ENCODE data around the gene FAM210A.

FAM210A gene

DNA sequence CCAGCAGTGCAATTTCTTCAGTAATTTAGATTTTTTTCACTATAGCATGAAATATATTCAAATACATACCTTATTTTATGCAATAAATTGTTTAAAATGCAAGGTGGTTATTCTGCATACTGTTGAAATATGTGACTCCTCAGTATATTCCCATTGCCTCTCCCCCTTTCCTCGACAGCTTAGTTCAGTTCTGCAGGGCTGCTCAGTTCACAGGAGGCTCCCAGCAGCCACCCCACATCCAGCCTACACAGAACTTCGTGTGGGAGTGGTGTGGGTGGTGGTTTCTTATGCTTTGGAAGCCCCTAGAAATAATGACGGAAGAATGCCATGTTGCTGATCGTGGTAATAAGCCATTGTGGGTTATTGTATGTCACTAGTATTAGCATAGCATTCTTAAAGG is 79.7 kb downstream of the FAM210A start:
- DNase-seq (ENCODE audit: low read depth, low spot score), result no peak

DNA sequence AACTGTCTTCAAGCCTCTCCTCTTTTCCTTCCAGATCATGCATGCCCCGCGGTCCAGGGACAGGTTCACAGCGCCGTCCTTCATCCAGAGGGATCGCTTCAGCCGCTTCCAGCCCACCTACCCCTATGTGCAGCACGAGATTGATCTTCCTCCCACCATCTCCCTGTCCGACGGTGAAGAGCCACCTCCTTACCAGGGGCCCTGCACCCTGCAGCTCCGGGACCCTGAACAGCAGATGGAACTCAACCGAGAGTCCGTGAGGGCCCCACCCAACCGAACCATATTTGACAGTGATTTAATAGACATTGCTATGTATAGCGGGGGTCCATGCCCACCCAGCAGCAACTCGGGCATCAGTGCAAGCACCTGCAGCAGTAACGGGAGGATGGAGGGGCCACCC is 81.3 kb downstream of the FAM210A start:
- DNase-seq (ENCODE audit: low read depth, low spot score), result no peak

DNA sequence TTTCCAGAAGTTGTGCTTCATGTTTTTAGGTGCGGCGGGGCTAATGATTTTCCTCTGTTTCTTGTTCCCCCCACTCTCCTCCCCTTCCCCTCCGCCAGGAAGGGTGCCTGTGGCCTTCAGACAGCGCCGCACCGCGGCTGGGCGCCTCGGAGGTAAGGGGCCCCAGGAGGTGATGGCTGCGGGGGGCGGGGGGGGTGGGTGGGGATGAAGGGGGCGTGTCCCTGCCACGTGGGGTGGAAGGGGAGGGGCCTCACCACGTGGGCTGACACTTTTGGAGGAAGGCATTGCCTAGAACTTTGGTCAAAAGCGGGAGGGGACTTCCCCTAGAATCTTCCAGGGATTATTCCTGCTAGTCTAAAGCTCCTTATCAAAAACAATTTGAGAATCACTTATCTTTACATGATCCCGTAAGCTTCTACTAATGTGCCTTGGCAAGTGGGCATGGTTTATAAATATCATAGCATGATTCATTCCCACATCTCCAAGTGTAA is 83.1 kb downstream of the FAM210A start:
- no peak for DNase-seq (ENCODE audit: low read depth, low spot score)

DNA sequence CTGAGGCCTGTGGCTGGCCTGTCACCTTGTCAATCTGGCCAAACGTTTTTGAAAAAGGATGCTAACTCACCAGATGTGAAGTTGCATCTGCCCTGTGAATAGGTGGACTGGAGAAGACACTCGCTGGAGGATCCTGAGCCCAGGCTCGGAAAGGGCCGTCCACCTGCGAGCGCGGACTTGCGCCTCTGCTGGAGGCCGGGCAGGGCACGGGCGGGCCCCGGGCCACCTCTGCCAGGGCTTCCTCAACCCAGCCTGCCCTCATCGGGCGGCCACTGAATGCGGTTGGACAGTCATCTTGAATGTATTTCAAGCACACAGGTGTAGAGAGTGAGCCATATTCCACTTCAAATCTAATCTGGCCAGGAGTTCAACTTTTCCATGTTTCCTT is 83.9 kb downstream of the FAM210A start:
- DNase-seq (ENCODE audit: low read depth, low spot score), result no peak

DNA sequence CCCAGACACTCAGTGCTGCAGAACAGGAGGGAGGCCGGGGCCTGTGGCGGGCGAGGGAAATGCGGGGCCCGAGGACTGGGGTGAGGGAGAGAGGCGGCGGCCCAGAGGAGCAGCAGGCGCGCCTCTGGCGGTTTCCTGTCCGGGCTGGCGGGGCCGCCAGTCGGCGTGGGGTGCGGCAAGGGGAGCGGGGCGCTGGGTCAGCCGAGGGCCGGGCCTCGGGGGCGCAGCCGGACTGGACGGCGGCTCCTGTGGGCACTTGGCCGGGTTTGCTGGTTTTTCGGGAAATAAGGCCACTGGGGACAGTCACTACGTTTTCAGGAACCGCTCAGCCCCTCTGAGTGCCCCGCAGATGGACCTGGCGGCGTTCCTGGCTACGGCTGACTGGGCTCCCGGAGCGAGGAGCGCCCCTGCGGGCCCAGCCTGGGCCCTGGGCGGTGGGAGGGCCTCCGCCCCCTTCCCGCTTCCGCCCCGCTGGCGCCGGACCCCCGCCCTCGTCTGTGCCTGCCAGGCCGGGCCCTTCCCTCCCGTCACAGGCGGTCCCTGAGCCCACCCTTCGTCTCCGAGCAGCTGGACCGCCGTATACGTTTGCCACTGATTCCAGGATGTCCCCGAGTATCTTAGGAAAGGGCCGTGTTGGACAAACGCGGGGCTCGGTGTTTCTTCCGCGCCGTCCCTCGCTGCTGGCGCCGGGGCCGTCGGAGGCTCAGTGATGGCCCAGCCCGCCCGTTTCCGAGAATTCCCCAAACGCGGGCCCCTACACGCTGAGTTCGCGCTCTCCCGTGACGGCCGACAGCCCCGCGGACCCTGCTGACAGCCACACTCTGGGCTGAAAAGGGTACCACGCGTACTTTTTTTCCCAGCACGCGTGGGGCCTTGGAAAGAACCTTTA is 84.6 kb downstream of the FAM210A start:
- peak; percentile 36 for DNase-seq (ENCODE audit: low read depth, low spot score)

DNA sequence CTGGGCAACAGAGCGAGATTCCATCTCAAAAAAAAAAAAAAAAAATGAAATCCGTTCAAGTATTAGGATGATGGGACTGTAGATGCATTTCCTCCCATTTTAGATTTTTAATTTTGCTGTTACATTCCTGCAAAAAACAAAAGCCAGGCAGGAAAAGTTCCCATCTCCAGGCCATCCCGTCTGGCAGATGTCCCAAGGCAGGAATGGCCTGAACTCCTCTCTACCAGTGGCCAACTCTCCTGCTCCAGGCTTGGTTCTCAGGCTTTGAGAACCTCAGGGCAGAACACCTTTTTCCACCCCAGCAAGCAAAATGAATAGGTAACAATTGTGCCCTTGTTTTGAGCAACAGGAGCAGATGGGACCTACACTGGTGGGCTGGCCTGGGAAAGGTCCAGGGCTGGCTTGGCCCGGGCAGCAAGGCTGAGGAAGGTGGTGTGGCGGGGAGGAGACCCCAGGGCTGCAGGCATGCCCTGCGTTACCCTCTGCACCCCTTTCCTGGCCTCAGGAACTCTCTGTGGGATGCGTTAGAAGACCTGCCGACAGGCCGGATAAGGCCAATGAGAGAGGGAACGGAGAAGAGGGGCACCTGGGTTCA is 86.0 kb downstream of the FAM210A start:
- DNase-seq (ENCODE audit: low read depth, low spot score), result no peak

DNA sequence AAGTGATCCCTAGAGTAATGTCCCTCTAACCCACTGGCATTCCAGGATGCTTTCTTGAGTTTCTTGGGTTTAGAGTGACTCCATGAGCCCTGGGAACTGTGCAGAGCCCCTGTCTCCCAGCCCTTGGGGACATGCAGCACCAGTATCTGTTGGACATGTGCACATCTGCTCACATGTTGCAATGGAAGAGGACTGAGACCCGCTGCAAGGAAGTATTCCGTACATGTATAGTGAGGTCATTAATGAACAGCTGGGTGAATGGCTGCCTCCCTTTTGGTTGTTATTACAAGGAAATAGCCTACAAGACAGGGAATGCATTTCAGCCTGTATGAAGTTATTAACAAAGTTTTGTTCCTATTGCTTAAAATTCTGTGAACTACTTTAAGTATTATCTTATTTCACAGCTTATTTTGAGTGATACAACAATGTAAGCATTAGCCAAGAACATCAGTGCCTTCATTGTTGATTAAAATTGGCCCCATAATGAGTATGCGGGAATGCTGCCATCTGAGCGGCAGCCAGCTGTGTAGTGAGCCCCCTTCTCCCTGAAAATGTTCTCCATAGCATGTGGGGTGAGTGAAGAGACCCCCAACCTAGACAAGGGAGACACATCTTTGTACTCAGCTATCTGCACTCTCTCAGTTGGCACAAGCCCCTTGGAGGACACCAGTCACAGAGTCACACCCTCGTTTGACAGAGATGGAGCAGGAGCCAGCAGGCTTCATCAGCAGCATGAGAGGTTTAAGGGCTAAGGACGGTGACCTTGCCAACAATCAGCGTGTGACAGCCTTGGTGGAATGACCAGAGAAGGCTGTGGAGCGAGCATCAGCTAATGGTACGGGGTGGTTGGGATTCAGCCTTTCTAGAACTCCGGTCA is 87.4 kb downstream of the FAM210A start:
- DNase-seq (ENCODE audit: low read depth, low spot score), result no peak

DNA sequence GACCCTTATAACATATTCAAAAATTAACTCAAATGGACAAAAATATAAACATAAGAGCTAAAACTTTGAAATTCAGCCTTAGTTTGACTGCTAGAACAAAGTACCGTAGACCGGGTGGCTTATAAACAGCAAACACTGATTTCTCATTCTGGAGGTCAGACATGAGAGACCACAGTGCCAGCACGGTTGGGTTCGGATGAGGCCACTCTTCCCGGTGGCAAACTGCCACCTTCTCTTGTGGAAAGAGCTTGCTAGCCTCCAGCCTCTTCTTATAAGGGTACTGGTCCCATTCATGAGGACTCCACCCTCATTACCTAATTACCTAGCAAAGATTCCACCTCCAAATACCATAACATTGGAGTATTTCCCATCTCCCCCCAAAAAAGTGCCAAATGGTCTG is 91.3 kb downstream of the FAM210A start:
- no peak for DNase-seq (ENCODE audit: low read depth, low spot score)

DNA sequence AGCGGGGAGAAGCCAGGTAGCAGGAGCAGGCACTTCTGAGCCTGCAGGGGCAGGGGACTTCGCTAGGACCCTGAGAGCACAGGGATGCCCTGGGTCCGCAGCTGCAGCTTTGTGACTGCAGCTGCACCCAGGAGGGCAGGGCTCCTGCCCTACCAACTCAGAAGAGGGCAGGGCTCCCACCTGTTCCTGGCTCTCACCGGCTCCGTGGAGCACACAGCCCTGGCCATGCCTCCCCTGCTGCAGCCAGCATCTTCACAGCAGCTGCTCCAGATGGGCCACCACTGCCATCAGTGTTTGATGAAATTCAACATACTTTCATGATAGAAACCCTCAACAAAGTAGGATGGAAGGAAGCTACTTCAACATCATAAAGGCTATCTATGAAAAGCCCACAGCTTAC is 92.7 kb downstream of the FAM210A start:
- no peak for DNase-seq (ENCODE audit: low read depth, low spot score)

DNA sequence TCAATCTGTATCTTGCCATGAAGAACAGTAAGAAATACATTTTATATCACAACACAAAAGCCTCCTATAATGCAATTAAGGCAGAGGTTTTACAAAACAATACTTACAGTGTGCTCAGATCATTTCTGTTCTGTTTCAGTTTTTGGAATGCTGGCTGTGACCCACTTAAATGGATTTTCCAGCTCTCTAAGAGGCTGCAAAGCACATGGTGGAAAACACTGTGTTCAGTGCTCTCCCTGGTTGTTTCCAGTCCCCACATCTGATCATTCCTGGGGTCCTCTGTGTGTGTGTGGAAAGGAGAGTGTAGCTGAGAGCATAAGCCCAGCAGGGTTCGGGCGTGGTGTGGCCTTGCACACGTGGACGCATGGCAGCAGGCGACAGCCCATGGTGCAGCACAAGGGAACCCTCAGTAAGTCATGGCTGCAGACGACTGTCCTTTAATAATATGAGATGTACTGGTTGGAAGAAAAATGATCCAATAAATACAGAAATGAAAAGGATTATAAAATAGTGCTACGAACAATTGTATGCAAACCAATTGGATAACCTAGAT is 95.6 kb downstream of the FAM210A start:
- no peak for DNase-seq (ENCODE audit: low read depth, low spot score)

DNA sequence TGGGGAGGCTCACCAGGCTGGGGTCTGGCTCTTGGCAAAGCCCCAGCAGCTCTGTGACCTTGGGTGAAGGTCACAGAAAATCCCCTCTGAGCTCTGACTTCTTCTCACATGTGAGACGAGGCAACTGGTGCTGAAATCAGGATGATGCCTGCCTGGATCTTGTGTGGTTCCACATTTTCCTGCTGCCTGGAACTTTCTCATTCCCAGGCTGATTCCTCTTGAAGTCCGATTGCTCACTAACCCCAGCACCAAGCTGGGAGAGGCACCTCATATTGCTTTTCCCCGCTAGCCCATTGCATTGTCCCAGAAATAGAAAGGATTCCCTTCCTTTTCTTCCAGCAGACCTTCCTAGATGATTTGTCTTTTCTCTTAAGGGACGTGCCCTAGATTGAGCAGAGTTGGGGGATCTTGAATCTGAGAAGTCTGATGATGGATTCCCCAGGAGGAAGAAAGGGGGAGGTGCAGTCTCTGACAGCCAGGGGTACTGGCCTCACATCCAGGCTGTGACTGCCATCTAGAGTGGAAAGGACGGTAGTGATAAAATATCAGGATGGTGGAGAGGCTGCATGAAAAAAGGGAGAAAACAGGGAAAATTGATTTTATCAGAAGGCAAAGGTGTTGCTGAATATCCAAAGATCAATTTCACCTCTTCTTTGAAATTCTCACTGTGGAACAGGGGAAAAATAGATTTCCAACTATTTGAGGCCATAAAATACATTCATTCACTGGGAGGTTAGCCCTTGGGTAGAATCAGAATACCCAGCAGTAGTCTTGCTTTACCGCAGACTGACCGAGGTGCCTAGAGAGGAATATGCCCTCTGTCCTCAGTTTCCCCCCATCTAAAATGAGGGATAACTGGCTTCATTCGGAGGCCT is 96.3 kb downstream of the FAM210A start:
- DNase-seq (ENCODE audit: low read depth, low spot score), result peak; percentile 60

DNA sequence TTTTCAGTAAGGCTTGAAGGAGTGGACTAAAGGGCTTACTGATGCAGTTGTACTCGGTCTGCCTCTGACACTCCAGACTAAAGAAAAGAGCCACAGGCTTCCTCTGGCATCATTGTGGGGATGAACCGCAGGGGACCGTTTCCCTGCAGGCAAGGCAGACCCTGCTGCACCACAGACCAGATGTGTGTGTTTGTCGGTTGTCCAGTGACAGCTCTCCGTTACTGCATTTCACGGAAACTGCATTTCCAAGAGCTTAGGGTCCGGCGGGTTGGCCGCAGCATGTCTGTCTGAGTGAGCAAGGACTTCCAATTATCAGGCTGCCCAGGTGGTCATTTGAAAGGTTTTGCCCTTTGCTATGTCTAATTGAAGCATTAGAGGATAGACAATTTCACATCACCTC is 98.1 kb downstream of the FAM210A start:
- DNase-seq (ENCODE audit: low read depth, low spot score), result peak; percentile 23

DNA sequence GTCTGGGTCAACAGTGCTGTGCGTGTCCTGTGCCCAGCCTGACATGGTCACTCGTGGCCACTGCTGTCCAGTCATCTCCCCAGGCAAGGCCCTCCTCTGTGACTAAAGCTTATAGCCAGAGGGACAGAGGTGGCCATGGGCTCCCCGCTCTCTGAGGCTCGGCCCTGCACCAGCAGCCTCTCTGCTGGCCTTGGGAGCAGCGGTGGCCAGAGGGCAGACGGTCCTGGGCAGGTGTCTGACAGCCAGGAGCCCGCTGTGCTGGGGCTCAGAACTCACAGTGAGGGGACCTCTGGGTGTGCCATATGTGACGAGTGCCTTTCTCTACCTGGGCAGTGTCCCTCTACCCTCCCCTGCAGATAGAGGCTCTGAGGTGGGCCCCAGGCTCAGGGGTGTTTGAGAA is 98.7 kb downstream of the FAM210A start:
- no peak for DNase-seq (ENCODE audit: low read depth, low spot score)

DNA sequence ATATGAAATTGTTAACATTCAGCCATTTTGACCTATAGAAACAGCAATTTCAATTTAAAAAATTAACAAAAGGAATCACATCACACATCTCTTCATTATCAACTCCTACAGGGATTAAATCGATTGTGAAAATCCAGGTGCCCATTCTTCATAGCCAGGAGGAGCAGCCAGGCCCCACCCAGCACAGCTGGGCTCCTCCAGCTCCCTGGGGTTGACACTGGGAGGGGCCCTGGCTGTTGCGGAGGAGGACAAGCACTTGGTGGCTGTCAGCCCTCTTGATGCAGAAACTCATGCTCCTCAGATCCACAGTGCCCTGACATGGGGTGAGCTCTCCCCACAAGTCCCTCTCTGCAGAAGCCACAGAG is 99.8 kb downstream of the FAM210A start:
- DNase-seq (ENCODE audit: low read depth, low spot score), result no peak

DNA sequence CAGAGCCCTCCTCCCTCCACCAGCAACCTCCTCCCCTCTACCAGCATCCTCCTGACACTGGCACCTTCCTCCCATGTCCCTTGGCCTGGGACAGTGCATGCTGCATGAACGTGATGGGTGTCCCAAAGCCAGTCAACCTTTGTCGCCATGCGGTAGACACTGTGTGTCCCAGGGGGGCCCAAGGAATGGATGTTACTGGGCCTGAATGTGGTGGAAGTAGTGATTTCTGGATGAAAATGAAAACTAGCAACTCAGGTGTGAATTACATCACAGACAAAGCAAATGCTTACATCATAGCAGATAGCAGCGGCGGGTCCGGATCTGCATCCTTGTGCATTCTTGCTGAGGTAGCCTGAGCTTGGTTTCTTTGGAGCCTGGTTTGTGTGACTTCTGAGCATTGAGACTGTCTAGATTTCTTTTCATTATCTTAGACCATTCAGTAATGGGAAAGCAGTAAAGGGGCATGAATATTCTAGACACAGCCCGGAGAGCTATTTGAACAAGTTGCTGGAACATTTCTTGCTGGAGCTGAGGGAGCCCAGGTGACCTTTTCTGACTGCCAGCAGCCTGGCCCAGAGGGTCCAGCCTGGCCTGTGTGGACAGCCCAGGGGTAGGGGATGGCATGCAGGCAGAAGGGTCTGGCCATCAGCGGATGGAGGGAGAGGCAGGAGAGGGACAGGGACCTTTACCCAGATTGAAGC is 100.4 kb downstream of the FAM210A start:
- DNase-seq (ENCODE audit: low read depth, low spot score), result no peak

DNA sequence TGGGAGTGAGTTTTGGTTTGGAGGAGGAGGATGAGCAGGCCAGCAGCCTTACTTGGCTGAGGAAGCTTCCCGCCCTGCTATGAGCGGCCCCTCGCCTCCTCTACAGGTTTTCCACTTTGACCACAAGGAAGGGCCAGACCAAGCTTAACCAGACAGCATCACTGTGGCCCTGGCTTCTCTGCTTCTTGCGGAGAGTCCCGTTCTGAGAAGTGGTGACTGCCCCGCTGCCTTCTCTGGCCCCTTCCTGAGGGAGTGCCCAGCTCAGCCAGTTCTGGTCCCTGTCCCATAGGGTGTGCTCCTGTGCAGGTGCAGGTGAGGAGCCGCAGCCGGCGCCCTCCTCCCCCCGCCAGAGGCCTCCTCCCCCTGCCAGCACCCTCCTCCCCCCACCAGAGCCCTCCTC is 101.0 kb downstream of the FAM210A start:
- DNase-seq (ENCODE audit: low read depth, low spot score), result no peak

DNA sequence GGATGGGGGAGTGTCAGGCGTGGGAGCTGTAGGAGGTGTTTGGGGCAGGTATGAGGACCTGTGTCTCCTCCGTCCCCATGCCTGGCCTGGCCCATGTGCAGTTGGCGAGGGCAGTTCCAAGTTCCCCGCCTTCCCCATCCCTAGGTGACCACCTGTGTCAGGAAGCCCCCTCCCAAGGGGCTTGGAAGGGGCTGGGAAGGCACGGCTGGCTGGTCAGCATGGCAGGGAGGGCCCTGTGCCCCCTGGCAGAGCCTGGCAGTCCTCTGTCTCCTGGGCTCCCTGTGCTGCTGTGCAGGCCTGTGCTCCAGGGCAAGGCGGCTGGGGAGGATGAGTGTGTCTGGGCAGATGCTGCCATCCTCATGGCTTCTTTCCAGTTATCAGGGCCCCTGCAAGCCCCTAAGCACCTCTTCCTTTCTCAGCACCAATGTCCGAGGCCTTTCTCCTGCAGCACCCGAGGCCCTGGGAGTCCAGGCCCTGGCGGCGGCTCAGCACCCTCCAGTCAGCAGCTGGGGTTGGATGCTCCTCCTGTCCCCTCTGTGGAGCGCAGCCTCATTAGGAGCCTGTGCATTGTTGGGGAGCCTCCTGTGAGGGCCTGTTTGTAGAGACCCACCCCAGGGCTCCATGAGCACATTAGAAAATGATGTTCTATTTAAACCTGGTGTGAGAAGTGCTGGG is 101.7 kb downstream of the FAM210A start:
- DNase-seq (ENCODE audit: low read depth, low spot score), result no peak

DNA sequence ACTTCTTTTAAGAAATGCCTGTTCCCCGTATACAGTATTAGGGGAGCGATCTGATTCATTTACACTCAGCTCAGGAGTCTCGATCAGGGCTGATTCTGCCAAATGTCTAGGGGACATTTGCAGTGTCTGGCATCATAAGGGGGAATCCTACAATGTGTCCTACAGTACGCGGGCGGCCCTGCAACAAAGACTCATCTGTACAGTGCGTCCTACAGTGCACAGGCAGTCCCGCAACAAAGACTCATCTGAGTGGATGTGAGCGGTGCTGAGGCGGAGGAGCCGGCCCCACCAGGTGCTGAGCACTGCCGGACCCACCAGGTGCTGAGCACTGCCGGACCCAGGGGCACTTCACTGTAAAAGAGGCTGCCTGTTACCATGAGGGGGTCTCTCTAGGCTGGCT is 102.5 kb downstream of the FAM210A start:
- DNase-seq (ENCODE audit: low read depth, low spot score), result no peak

DNA sequence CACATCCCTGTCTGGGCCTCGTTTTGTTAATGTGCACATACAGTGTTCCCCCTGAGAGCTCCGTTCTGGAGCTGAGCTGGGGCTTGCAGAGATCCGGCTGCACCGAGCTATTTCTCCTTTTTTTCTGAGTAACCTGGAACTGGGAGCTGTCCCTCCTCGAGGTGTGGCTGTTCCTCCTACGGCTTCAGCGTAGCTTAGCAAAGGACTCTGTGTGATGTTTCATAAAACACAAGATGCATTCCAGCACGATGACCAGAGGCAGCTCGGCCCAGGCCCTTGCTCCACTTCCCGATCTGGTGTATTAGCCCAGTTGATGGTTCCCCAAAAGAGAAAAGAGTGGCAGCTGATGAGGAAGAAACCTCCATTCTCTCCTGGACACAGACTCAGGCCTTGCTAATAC is 103.0 kb downstream of the FAM210A start:
- DNase-seq (ENCODE audit: low read depth, low spot score), result no peak

DNA sequence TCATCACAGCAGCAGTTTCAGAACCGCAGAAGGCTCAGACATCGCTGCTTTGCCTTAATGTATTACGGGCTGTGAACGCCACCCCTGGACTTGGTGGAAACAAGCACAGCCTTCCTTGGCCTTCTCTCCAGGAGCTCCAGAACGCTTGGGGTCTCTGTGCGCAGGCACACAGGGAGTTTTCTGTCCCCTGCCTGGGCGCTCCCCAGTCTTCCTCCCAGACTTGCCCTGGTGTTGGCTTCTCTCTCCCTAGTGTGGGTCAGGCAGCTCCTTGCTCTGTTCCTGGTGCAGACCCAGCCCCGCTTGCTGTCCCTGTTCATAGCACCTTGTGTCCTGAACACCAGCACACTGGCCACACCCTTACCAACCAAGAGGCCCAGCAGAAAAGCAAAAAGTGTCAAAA is 103.6 kb downstream of the FAM210A start:
- DNase-seq (ENCODE audit: low read depth, low spot score), result no peak

Data from ELF-1 (cell line).